Upper lobe of right lung (tissue), 1 donor: ENCODE measurements around the gene FNDC8. TPM values are rescaled to one million over a fixed set of nuclear protein-coding genes. Genes with fewer than 3 reads are reported as not detected.

ENCODE experiments used
- ATAC-seq: fragments of 200-7000 bp; cut with Tn5 transposase; one replicate; pipeline ENCODE4 v1.9.1; 2020; ENCODE audit warnings: mild to moderate bottlenecking, moderate library complexity
- DNase-seq: peaks from one replicate; pipeline ENCODE4 v3.0.0-alpha.2; 2020
- H3K27ac ChIP-seq: fragments of 200-600 bp; one replicate; pipeline ENCODE4 v1.8.0; 2022
- H3K27me3 ChIP-seq: fragments of 200-600 bp; one replicate; pipeline ENCODE4 v1.8.0; 2022; ENCODE audit warnings: mild to moderate bottlenecking
- H3K36me3 ChIP-seq: fragments of 200-600 bp; one replicate; pipeline ENCODE4 v1.8.0; 2022
- H3K4me1 ChIP-seq: fragments of 200-600 bp; one replicate; pipeline ENCODE4 v1.8.0; 2022
- H3K4me3 ChIP-seq: fragments of 200-600 bp; one replicate; pipeline ENCODE4 v1.8.0; 2022; ENCODE audit warnings: mild to moderate bottlenecking
- H3K9me3 ChIP-seq: fragments of 200-600 bp; one replicate; pipeline ENCODE4 v1.8.0; 2022
- intact Hi-C: fragments of 100-400 bp; cut with DNase I; formaldehyde crosslinking; loops from one replicate; pipeline ENCODE4 v1.11.0; 2022
- total RNA-seq: library from RNA; stranded (reverse); fragmentation: NEBNext Ultra II Directional; extraction: Animal tissue kit (Norgen Biotek cat#: 25700); gene quantifications from one replicate; pipeline ENCODE4 v1.2.1, GENCODE V29; 2021
- TF ChIP-seq, protein P1 (sequence below): fragments of 200-600 bp; IDR thresholded peaks from one replicate; pipeline ENCODE4 v1.8.0; 2022; ENCODE audit warnings: antibody characterized with exemption
- donor health status: DM: no; HTN: yes; CAD: no; lungs with severe emphysema.

Gene FNDC8
- total RNA-seq, 1 donor from 2014 or later, result not detected

GRCh38 chr17:35154196-35155165 is 33.1 kb downstream of the FNDC8 start:
- H3K27me3 ChIP-seq, result no peaks in the 10 kb centered on the region
- H3K27ac ChIP-seq, result no peak overlapping the region
- DNase-seq (peak; percentile 18), ATAC-seq (no peak)
- no peaks in the 10 kb centered on the region for H3K4me1 ChIP-seq
- H3K36me3 ChIP-seq, result no peaks in the 10 kb centered on the region
- H3K4me3 ChIP-seq, result no peak overlapping the region
- intact Hi-C loops, result no loop called here
- TF ChIP-seq, protein P1, sequence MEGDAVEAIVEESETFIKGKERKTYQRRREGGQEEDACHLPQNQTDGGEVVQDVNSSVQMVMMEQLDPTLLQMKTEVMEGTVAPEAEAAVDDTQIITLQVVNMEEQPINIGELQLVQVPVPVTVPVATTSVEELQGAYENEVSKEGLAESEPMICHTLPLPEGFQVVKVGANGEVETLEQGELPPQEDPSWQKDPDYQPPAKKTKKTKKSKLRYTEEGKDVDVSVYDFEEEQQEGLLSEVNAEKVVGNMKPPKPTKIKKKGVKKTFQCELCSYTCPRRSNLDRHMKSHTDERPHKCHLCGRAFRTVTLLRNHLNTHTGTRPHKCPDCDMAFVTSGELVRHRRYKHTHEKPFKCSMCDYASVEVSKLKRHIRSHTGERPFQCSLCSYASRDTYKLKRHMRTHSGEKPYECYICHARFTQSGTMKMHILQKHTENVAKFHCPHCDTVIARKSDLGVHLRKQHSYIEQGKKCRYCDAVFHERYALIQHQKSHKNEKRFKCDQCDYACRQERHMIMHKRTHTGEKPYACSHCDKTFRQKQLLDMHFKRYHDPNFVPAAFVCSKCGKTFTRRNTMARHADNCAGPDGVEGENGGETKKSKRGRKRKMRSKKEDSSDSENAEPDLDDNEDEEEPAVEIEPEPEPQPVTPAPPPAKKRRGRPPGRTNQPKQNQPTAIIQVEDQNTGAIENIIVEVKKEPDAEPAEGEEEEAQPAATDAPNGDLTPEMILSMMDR, result no peak
- H3K9me3 ChIP-seq, result no peaks in the 10 kb centered on the region

DNA sequence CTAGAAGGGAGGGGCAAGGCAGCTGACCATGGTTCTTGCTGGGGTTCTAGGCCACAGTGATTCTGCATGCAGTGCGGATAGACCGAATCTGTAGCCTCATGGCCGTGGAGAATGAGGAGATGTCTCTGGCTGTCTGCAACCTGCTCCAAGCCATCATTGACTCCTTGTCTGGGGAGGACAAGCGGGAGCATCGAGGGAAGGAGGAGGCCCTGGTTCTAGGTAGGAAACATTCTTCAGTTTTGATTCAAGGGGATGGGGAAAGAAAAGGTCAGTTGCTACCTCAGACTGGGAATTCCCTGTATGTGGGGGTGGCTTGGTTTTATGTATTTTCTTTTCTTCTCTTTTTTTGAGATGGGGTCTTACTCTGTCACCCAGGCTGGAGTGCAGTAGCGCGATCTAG is 33.8 kb downstream of the FNDC8 start:
- H3K27me3 ChIP-seq, result no peaks in the 10 kb centered on the region
- ATAC-seq, result no peak
- no peak overlapping the region for H3K4me3 ChIP-seq
- DNase-seq, result peak; percentile 12
- no peak overlapping the region for H3K27ac ChIP-seq
- H3K36me3 ChIP-seq, result no peaks in the 10 kb centered on the region
- TF ChIP-seq, protein P1, result no peak
- no peaks in the 10 kb centered on the region for H3K4me1 ChIP-seq
- intact Hi-C loops, result no loop called here
- H3K9me3 ChIP-seq, result no peaks in the 10 kb centered on the region

GRCh38 chr17:35159940-35160339 is 38.5 kb downstream of the FNDC8 start:
- Histone ChIP-seq H3K36me3 (no peaks in the 10 kb centered on the region), H3K27ac (no peak overlapping the region)
- no peak for DNase-seq

GRCh38 chr17:35160354-35161201 is 39.2 kb downstream of the FNDC8 start:
- Histone ChIP-seq H3K9me3 (no peaks in the 10 kb centered on the region), H3K4me3 (no peak overlapping the region), H3K27me3 (no peaks in the 10 kb centered on the region), H3K36me3 (no peaks in the 10 kb centered on the region), H3K27ac (no peak overlapping the region), H3K4me1 (no peaks in the 10 kb centered on the region)
- intact Hi-C loops, result no loop called here
- TF ChIP-seq, protein P1, result no peak
- ATAC-seq (peak; percentile 22), DNase-seq (no peak)

More at GRCh38 chr17:35159940-35160339, 38.5 kb downstream of the FNDC8 start:
- Histone ChIP-seq H3K4me1 (no peaks in the 10 kb centered on the region), H3K27me3 (no peaks in the 10 kb centered on the region), H3K4me3 (no peak overlapping the region), H3K9me3 (no peaks in the 10 kb centered on the region)
- ATAC-seq, result no peak
- intact Hi-C loops, result no loop called here
- TF ChIP-seq, protein P1, result no peak

DNA sequence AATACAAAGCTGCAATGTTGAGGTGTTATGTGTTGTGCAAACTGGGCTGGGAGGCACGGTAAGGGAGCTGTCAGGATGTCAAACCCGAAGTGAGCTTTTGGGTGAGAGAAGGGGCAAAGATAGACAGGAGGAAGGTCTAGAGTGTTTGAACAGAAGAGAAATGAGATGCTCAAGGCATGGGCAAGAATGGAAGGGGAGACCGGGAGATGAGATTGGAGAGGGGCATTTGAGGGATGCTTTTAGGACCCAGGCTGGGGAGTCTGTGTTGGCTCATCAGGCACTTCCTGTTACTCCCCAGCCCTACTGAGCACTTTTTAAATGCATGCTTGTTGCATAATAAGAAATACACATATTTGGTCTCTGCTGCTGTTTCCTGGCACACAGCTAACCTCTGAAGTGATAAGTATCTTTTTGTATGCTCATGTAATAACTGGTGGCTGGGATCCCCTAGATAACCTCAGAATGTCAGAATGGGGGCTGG is 39.9 kb downstream of the FNDC8 start:
- no peaks in the 10 kb centered on the region for H3K9me3 ChIP-seq
- ATAC-seq, result peak; percentile 56
- no peaks in the 10 kb centered on the region for H3K4me1 ChIP-seq
- H3K27ac ChIP-seq, result no peak overlapping the region
- intact Hi-C loops, result no loop called here
- no peak for DNase-seq
- TF ChIP-seq, protein P1, result no peak
- no peak overlapping the region for H3K4me3 ChIP-seq
- H3K27me3 ChIP-seq, result no peaks in the 10 kb centered on the region
- no peaks in the 10 kb centered on the region for H3K36me3 ChIP-seq
